ENCODE data around the gene SHE.

SHE gene

GRCh38 chr1:154443274-154444013 is 58.8 kb downstream of the SHE start:
- DNase-seq, result no peak

DNA sequence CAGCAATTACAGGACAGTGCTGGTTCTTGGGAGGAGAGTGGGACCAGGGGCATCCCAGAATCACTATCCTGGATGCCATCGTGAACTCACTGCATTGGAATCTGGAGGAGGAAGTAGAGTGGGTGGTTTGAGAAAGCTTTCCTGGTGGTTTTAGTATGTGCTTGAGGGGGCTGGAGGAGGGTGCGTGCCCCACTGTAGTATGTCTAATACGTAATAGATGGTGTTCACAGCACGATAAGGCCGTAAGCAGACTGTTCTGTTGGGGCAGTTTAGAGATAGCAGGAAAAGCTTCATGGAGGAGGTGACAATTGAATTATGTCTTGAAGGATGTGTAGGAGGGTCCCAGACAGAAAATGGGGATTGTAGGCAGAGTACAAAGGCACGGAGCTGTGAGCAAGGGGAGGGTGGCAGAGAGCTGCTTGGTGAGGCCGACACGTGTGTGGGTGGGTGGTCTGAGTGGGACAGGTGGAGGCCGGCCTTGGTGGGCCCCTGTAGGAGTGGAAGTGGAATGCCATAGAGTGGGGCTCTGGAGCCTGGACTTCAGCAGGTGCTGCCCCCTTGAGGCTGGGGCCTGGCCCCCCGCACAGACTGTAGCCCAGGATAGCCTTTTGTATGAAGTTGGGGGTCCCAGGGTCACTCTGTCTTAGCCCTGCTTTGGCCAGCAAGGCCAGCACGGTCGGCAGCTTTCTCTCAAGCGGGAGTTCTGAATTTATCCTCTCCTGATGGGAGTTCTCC is 60.0 kb downstream of the SHE start:
- DNase-seq, result no peak

DNA sequence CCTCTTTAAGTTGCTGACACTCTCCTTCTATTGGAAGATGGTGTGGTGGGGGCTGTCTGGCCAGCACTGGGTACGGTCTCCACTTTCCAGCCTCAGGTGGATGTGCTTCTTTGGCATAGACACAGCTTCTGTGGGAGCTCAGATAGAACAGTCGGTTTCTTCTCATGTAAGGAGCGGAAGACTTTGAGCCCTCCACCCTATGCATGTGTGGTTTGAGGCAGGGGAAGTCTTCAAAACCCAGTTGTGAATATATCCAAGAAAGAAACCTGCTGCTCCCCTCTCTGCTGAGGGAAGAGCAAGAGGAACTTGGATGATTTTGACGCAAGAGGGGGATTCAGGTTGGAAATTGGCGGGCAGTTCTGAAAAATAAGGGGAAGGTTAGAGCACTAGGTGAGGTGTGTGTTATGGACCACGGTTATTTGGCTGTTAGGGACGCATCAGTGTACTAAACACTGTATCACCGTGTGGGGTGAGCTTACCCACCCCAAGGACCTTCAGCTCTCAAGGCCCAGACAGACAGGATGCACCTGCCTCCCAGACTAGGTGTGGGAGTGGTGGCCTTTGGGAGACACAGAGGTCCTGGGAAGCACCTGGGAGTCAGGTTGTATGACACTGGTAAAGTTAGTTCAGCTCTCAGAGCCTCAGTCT is 60.8 kb downstream of the SHE start:
- DNase-seq, result no peak

DNA sequence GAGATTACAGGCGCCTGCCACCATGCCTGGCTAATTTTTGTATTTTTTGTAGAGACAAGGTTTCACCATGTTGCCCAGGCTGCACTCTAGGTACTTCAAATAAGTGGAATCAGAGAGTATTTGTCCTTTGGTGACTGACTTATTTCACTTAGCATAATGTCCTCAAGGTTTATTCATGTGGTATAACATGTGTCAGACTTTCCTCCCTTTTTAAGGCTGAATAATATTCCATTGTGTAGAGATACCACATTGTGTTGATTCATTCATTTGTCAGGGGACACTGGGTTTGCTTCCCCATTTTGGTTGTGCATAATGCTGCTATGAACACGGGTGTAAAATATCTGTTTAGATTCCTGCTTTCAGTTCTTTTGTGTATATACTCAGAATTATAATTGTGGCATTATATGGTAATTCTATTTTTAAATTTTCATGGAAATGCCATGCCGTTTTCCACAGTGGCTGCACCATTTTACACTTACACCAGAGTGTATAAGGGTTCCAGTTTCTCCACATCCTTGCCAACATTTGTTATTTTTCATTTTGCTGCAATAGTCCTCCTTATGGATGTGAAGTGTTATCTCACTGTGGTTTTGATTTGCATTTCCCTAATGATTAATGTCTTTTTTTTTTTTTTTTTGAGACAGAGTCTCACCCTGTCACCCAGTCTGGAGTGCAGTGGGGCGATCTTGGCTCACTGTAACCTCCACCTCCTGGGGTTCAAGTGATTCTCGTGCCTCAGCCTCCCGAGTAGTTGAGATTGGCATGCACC is 62.0 kb downstream of the SHE start:
- DNase-seq, result no peak

DNA sequence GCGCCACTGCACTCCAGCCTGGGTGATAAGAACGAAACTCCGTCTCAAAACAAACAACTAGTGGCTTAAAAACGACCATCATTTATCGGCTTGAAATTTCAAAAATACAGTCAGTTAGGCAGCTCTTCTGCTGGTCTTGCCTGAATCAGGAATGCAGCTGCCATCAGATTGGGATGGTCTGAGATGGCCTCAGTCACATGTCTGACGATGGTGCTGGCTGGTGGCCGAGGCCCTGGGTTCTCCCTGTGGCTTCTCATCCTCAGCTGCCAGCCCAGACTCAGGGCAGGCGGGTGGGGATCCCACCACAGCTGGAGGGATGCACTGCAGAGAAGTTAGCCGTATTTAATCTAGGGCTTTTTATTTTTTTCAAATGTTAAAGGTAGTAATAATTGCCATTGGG is 65.8 kb downstream of the SHE start:
- no peak for DNase-seq

DNA sequence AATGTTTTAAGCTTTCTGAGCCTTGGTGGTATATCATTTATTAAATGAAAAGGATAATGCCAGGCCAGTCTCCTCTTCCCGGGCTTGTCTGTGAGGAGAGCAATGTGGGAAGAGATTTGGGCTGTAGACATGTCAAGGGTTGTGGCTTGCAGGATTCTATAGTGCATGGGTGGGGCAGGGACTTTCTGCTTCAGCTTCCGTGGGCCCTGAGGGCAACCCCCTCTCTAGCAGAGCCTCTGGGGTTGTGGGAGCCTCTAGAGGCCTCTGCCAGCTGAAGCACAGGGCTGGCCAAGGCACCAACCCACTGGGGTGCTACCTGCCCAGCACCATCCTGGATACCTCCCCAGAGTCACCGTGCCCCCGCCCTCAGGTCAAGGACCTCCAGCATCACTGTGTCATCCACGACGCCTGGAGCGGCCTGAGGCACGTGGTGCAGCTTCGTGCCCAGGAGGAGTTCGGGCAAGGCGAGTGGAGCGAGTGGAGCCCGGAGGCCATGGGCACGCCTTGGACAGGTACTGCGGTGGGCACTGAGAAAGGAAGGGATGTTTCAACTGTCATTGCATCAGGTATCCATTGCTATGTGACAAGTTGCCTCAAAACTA is 66.5 kb downstream of the SHE start:
- no peak for DNase-seq

DNA sequence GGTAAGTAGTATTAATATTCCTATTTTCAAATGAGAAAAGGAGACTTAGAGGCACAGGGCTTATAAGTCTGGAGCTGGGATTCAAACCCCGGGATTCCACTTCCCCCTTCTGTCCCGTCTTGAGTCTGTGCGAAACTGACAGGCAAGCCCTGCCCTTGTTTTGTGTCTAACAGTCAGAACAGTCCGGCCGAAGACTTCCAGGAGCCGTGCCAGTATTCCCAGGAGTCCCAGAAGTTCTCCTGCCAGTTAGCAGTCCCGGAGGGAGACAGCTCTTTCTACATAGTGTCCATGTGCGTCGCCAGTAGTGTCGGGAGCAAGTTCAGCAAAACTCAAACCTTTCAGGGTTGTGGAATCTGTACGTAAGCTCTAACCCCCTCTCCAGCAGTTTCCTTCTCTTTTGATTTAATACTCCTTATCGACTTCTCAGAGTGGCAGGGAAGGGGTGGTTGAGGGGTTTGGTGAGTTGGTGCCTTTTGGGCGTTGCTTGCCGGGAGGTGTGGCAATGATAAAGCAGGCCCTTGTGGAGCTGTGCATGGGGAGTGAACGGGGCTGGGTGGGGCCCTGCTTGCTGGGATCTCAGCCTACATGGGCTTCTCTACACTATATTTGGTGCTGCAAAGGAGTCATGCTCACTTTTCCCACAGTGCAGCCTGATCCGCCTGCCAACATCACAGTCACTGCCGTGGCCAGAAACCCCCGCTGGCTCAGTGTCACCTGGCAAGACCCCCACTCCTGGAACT is 67.7 kb downstream of the SHE start:
- no peak for DNase-seq

DNA sequence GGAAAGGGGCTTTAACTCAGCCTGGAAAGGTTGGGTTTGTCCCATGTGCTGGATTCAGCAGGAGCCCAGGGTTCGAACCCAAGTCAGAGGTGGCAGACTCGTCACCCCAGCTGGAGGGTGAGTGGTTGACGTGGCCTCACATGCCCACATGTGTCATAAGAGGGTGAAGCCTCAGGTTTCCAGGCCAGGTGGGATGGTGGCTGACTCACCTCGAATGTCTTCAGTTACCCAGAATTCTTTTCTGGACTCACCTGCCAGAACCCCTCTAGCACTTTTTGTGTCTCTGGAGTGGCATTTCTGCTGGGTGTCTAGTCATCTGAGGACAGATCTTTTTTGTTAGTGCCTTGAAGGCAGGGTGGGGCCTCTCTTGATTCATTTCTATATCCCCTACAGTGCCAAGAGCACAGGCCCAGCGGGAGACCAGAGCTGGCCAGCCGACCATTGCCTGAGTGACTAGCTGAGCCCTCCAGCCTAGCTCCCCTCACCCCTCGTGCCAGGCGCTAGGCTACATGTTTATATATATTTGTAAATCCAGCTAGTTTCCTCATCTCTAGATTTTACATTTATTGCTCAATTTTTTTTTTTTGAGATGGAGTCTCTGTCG is 68.9 kb downstream of the SHE start:
- no peak for DNase-seq

DNA sequence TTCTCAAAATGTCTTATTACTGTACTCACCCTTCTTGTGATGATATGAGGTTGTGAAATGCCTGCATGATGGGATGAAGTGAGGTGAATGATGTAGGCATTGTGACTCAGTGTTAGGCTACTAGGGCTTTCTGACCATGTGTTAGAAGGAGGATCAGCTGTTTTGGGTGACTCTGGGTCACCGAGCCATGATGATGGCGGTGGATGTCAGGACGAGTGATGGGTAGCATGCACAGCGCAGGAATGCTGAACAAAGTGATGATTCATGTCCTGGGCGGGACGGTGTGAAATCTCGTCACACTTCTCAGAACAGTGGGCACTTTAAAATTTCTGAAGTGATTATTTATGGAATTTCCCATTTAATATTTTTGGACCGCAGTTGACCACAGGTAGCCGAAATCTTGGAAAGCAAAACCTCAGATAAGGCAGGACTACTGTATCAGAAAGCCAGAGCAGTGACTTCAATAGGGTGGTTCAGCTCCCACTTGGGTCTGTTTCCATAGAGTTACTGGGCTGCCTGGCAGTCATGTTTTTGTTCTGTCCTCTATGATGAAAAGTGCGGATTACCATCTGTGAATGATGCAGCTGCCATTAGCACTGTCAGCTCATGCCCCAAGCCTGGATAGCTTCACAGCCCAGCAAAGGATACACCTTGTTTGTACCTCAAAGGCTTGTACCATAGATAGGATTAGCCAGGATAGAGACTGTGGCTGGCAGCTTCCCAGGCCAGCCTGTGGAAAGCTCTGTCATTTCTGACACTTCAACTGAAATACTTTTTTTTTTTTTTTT is 70.4 kb downstream of the SHE start:
- no peak for DNase-seq

- DNase-seq, result no peak
These were observed 71.3 kb downstream of the SHE start for GRCh38 chr1:154430903-154431302.

GRCh38 chr1:154429841-154430611 is 72.2 kb downstream of the SHE start:
- no peak for DNase-seq

Data from RPMI8226 (cell line).